Measurements from ENCODE around the gene PHF1. TPM values are rescaled to one million over a fixed set of nuclear protein-coding genes. Genes with fewer than 3 reads are reported as not detected.

PHF1 gene
- total RNA-seq, 1 donor from 2014 or later: 34.8 TPM

DNA sequence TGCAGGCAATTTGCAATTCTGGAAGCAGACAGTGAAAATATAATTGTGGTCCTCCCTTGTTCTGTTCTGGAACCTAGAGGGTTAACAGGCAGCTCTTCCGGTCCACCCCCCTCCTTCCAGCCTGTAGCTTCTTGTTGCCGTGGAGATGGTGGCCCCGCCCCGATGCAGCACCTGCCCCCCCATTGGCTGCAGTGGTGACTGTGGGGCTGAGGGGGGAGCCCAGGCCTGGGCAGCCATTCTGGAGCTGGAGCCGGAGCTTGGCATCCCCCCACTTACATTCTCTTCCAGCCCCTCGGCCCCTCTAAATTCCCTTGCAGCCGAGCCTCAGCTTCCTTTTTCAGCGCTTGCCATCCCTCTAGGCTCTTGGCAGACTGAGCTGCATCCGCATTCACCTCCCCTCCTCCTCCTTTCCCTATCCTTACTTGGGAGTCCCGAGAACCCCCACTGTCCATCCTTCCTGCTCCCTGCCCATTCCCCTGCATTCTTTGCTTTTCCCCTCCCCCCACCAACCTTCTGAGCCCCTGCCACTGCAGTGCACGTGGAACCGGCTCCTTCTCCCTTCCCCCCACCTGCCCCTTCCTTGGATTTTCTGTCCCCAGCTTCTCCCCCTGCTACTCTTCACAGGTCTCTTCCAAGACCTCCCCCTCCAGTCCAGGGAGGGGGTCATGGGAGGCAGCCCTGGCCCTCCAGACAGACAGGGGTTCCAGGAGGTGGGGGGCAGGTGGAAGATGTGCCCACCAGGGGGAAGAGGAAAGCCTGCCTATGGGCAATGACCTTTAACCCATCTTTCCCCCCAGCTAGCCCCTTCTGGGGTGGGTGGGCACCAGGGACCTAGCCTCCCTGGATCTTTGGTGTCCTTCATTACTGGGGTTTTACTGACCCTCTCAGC lies 20.4 kb downstream of the PHF1 start:
- no peak for DNase-seq (ENCODE audit: extremely low read depth, low read depth, low spot score)

DNA sequence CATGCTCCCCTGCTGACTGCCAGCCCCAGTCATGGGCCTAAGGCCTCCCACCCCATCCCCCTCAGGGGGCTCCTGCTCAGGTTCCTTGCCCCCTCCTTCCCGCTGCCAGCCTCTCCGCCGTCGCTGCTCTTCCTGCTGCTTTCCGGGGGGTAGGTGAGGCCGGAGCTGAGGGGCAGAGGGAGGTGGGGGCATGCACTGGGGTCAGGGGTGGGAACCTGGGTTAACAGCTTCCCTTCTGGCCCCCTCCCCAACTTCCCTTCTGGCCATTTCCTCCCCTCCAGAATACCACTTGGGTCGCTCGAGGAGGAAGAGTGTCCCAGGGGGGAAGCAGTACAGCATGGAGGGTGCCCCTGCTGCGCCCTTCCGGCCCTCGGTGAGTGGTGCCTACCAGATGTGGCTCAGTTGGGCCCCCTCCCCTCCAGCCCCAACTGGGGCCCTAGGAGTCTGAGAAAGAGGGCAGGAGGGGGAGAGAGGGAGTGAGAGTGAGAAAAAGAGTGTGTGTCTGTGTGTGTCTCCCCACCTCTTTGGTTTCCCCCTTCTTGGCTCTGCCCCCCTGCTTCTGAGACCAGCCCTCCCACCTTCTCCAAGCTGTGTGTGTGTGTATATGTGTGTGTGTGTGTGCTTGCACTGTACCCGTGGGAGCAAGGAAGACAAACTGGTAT lies 21.2 kb downstream of the PHF1 start:
- no peak for DNase-seq (ENCODE audit: extremely low read depth, low read depth, low spot score)

DNA sequence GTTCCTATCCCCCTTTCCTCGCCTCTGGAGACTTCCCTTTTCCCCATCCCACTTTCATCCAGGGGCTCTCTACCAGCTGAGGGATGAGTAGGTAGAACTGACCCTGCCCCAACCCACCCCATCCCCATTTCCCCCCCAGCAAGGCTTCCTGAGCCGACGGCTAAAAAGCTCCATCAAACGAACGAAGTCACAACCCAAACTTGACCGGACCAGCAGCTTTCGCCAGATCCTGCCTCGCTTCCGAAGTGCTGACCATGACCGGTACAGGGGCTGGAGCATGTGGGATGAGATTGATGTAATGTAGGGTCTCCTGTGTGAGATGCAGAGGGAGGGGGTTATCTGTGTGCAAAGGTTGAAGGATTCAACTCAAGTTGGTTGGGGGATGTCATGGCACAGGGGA lies 21.7 kb downstream of the PHF1 start:
- no peak for DNase-seq (ENCODE audit: extremely low read depth, low read depth, low spot score)

DNA sequence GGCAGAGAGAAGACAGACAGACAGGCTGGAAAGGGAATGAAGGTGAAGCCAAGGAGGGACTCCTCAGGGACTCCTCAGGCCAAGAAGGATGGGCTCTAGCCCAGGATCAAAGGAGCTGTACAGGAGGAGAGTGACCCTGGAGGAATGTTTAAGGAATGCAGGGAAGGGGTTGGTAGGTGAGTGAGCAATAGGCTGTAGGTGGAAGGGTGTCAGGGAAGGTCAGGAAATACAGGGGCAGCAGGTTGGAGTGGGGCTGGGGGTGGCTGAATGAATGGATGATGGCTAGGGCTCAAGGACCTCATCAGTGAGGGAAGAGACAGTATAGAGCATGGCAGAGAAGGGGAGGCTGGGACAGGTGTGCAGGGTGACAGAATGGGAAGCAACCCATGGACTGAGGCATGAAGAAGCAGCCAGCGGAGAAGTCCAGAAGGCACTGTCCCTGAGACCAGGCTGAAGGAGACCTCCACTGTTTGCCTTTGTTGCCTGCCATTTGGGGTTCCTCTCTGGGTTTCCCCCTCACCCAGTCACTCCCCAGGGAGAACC lies 22.3 kb downstream of the PHF1 start:
- no peak for DNase-seq (ENCODE audit: extremely low read depth, low read depth, low spot score)

DNA sequence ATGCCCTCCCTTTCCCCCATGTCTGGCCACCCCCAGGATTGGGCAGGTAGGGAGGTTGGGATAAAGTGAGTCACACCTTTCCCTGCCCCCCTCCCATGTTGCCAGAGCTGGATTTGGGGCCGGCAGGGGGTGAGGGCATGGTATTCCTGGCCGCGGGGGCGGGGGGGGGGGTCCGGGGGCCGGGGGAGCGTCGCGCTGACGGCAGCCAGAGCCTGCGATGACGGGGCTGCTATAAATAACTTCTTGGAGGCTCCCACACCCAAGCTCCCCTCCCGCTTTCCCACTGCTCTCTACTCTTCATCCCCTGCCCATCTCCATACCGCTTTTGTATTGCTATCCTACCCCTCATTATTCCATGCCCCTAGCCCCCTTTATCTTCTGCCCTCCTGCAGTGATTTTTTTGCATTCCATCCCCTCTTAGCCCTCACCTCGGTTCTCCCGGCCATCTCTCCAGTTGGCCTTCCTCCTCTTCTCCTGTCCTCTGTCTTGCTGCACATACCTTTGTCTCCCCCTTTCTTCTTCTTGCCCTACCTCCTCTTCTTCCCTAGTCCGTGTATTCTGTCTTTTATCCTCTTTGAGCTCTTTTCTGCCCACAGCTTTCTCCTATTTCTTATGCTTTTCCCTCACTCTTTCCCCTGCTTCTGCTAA lies 22.9 kb downstream of the PHF1 start:
- no peak for DNase-seq (ENCODE audit: extremely low read depth, low read depth, low spot score)

DNA sequence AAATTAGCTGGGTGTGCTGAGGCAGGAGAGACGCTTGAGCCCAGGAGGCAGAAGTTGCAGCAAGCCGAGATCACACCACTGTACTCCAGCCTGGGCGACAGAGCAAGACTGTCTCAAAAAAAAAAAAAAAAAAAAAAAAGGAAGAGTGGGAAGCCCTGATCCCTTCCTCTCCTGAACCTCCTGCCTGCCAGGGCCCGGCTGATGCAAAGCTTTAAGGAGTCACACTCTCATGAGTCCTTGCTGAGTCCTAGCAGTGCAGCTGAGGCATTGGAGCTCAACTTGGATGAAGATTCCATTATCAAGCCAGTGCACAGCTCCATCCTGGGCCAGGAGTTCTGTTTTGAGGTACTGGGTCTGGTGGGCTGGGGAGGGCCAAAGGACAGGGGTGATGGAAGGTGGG lies 24.1 kb downstream of the PHF1 start:
- DNase-seq (ENCODE audit: extremely low read depth, low read depth, low spot score): no peak

DNA sequence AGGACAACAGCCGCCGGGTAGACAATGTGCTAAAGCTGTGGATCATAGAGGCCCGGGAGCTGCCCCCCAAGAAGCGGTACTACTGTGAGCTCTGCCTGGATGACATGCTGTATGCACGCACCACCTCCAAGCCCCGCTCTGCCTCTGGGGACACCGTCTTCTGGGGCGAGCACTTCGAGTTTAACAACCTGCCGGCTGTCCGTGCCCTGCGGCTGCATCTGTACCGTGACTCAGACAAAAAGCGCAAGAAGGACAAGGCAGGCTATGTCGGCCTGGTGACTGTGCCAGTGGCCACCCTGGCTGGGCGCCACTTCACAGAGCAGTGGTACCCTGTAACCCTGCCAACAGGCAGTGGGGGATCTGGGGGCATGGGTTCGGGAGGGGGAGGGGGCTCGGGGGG lies 26.9 kb downstream of the PHF1 start:
- no peak for DNase-seq (ENCODE audit: extremely low read depth, low read depth, low spot score)

DNA sequence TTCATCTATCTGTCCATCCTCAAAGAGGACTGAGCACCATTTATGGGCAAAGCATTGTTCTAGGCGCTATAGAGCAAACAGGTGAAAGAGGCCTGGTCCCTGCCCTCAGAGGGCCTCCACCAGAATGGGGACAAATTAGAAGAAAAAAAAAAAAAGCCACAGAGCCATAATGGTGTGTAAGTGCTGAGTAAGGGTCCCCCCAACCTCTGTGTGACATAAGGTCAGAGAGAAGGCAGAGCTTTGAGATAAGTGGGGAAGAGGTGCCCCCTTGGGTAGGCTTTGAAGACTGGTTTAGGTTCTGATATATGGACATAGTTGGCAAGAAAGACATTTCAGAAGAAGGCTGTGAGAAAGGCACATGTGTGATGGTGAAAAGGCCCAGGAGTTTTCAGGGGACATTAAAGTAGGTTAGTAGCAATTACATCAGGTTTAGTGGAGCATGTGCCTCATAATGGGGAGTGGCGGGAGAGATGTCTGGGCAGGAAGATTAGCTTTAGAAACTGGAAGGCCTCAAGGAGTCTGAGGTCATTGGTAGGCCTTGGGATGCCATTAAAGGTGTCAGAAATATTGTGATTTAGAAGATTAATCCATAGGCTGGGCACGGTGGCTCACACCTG lies 28.3 kb downstream of the PHF1 start:
- DNase-seq (ENCODE audit: extremely low read depth, low read depth, low spot score): no peak

DNA sequence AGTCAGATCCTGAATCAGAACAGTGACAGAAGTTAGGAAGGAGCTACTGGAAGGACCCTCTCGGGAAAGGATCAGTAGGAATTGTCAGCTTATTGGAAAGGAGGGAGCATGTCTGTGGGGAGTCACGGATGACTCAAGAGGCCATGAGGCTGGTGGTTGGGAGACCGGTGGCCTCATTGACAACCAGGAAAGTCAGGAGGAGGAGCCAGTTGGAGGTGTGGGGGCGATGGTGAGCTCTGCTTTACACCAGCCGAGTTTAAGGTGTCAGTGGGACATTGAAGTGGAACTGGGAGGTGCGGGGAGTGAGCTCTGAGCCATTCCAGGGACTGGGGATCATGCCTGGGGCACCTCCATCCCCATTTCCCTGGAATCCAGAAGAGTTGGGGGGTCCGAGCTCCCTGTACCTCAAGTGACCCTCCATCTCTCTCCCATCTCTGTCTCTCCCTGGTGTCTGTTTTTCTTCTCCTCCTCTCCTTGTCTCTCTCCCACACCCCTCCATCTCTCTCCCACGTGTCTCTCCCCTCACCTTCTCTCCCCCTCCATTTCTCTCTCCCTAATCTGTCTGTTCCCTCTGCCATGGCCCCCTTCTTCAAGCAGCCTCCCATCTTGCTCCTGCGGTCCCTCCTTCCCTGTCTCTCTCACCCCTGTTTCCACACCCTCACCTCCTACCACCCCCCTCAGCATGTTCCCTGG lies 29.3 kb downstream of the PHF1 start:
- DNase-seq (ENCODE audit: extremely low read depth, low read depth, low spot score): no peak

DNA sequence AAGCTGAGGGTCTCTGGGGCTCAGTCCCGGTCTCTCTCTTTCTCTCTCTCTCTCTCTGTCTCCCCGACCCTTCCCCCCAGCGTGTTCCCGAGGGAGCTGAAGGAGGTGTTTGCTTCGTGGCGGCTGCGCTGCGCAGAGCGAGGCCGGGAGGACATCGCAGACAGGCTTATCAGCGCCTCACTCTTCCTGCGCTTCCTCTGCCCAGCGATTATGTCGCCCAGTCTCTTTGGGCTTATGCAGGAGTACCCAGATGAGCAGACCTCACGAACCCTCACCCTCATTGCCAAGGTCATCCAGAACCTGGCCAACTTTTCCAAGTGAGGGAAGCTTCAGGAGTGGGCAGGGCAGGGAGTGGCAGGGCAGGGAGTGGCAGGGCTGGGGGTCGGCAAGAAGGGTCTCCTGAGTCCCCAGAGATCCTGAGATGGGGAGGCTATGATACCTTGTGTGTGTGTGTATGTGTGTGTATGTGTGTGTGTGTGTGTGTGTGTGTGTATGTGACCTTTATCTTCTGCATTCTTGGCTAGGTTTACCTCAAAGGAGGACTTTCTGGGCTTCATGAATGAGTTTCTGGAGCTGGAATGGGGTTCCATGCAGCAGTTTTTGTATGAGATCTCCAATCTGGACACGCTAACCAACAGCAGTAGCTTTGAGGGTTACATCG lies 30.0 kb downstream of the PHF1 start:
- DNase-seq (ENCODE audit: extremely low read depth, low read depth, low spot score): no peak

DNA sequence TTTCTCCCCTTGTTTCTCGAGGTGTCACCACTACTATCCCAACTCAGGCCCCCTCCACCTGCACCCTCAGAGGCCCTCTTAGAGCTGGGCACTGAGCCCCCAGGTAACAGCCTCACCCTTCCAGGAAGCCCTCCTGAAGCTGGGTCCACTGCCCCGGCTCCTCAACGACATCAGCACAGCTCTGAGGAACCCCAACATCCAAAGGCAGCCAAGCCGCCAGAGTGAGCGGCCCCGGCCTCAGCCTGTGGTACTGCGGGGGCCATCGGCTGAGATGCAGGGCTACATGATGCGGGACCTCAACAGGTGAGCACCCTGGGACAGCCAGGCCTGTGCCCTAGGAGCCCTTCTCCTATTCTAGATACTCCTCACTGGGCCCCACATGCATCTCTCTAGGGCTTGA lies 30.6 kb downstream of the PHF1 start:
- DNase-seq (ENCODE audit: extremely low read depth, low read depth, low spot score): no peak

DNA sequence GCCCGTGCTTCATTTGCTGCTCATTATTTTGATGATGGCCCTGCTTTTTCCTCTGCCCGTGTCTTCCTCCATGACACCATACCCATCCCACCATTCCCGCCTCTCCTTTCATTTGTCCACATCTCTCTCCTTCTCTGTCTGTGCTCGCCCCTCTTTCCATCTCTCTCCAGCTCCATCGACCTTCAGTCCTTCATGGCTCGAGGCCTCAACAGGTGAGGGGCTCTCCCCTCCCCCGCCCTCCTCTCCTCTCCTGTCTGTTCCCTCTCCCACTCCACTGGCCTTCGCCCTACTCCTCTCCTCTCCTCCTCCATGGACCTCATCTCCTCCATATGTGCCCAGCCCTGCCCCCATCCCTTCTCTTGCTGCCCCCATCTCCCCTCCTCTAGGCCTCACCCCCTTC lies 31.5 kb downstream of the PHF1 start:
- no peak for DNase-seq (ENCODE audit: extremely low read depth, low read depth, low spot score)

DNA sequence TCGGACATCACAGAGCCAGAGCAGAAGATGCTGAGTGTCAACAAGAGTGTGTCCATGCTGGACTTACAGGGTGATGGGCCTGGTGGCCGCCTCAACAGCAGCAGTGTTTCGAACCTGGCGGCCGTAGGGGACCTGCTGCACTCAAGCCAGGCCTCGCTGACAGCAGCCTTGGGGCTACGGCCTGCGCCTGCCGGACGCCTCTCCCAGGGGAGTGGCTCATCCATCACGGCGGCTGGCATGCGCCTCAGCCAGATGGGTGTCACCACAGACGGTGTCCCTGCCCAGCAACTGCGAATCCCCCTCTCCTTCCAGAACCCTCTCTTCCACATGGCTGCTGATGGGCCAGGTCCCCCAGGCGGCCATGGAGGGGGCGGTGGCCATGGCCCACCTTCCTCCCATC lies 32.2 kb downstream of the PHF1 start:
- no peak for DNase-seq (ENCODE audit: extremely low read depth, low read depth, low spot score)

DNA sequence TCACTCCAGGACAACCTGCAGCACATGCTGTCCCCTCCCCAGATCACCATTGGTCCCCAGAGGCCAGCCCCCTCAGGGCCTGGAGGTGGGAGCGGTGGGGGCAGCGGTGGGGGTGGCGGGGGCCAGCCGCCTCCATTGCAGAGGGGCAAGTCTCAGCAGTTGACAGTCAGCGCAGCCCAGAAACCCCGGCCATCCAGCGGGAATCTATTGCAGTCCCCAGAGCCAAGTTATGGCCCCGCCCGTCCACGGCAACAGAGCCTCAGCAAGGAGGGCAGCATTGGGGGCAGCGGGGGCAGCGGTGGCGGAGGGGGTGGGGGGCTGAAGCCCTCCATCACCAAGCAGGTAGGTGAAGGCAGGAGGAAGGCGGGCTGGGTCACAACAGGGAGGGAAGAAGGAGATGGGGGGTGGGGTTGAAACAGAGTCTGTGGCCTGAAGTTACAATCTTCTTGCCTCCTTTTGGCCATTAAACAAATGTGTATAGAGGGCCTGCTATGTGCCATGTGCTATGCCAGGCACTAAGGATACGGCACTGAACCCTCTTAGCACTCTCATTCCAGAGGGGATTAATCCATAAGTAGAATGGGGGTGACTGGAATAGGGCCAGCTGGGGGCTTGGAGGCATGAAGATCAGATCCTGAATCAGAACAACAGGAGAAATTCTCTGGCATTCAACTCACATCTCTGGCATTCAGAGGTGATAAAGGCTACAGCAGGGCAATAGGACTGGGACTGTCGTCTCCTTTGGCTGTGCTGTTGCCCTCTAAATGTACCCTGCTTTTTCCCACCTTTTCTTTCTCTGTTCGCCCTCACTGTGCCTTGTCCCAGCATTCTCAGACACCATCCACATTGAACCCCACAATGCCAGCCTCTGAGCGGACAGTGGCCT lies 33.0 kb downstream of the PHF1 start:
- no peak for DNase-seq (ENCODE audit: extremely low read depth, low read depth, low spot score)

DNA sequence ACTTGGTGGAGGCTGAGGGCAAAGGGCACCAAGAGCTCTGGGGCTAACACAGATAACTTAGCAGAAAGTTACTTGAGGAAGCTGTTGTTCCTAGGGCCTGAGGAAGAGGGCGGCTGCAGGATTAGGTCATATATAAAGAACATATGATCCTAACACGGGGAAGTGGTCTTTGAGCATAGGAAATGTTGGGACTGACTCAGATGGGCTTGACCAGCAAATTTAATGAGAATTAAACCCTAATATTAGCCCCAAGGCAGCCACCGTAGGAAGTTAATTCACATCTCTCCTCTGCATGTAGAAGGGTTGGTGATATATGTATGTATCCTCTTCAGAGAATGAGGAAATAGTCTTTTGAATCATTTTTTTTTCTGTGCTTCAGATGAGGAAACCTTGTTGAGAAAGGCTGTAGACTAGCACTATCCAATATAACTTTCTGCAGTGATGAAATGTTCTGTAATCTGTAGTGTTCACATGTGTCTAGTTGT lies 34.3 kb downstream of the PHF1 start:
- DNase-seq (ENCODE audit: extremely low read depth, low read depth, low spot score): no peak

DNA sequence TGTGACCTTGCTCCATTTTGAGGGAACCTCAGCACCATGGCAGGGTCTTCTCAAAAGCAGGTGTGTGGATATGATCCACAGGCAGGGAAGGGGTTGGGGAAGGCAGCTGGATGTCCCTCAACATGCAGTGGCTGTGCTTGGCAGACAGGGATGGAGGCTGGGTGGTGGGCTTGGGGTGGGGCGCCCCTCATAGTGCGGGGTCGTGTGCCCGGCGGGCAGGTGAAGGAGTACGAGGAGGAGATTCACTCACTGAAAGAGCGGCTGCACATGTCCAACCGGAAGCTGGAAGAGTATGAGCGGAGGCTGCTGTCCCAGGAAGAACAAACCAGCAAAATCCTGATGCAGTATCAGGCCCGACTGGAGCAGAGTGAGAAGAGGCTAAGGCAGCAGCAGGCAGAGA lies 35.5 kb downstream of the PHF1 start:
- DNase-seq (ENCODE audit: extremely low read depth, low read depth, low spot score): no peak

DNA sequence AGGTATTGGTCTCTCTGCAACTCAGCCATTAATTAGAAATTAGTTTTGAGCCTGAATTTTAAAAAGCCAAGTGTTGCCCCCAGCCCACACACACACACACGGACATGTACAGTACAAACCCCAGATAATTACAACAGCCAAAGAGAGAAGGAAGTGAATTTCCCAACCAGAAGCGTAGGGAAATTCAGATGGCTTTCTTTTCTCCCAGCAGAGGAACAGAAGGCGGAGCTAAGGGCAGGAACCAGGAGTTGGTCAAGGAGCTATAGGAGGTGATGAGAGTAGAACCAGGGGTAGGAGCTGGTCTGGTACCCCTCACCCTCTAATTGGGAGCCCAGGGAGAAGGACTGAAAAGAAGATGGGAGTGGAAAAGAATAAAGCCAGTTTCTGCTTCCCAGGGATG lies 39.6 kb downstream of the PHF1 start:
- no peak for DNase-seq (ENCODE audit: extremely low read depth, low read depth, low spot score)

DNA sequence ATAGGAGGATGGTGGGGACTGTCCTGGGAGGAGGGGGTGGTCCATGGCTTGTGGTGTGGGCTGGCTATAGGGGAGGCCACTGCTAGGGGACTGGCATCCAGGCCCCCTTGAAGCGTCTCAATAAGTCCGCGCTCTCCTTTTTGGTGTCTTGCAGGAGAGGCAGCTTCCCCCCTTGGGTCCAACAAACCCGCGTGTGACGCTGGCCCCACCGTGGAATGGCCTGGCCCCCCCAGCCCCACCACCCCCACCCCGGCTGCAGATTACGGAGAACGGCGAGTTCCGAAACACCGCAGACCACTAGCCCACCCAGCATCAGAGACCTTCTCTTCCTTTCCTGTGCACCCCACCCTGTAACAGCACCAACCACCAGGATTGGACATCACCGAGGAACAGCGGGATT lies 40.8 kb downstream of the PHF1 start:
- DNase-seq (ENCODE audit: extremely low read depth, low read depth, low spot score): no peak

DNA sequence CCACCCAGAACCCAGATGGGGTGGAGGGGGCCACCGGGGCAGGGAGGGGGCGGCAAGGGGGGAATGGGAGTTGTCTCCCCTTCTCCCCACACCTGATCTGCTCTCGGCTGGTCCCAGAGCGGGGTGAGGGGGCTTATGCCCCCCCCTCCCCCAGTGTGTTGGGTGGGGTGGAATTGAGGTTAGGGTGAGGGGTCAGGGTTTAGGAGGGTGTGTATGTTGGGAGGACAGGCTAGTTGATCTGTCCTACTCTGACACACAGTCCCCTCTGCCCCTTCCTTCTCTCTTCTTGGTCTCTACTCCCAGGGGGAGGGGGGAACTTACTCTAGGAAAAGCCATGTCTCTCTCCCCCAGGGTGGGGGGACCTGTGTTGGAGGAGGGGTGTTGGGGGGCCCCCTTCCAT lies 41.7 kb downstream of the PHF1 start:
- DNase-seq (ENCODE audit: extremely low read depth, low read depth, low spot score): no peak
